GM18526 (cell line): ENCODE measurements around the gene ADH6.

Experiments used
- POLR2A ChIP-seq: IDR thresholded peaks from 3 replicates; pipeline ENCODE4 v1.6.1; 2011; ENCODE audit not compliant: insufficient read length; ENCODE audit errors: extremely low read depth

Gene ADH6

GRCh38 chr4:99202536-99202935 lies 16.5 kb downstream of the ADH6 start:
- no peak for TF ChIP-seq POLR2A

- no peak for TF ChIP-seq POLR2A
Observed at GRCh38 chr4:99202094-99202493, 17.0 kb downstream of the ADH6 start.

- no peak for TF ChIP-seq POLR2A
Observed at GRCh38 chr4:99201690-99202089, 17.4 kb downstream of the ADH6 start.

GRCh38 chr4:99200138-99200537 lies 18.9 kb downstream of the ADH6 start:
- TF ChIP-seq POLR2A, result no peak

- no peak for TF ChIP-seq POLR2A
Observed at GRCh38 chr4:99190336-99190735, 28.7 kb downstream of the ADH6 start.

- no peak for TF ChIP-seq POLR2A
Observed at GRCh38 chr4:99186029-99186428, 33.0 kb downstream of the ADH6 start.

- no peak for TF ChIP-seq POLR2A
Observed at GRCh38 chr4:99185581-99185980, 33.5 kb downstream of the ADH6 start.

- no peak for TF ChIP-seq POLR2A
Observed at GRCh38 chr4:99180382-99181070, 38.5 kb downstream of the ADH6 start.

- no peak for TF ChIP-seq POLR2A
Observed at GRCh38 chr4:99179626-99180025, 39.4 kb downstream of the ADH6 start.

- no peak for TF ChIP-seq POLR2A
Observed at GRCh38 chr4:99179178-99179577, 39.9 kb downstream of the ADH6 start.

- TF ChIP-seq POLR2A, result no peak
Observed at GRCh38 chr4:99166544-99166943, 52.5 kb downstream of the ADH6 start.

- TF ChIP-seq POLR2A, result no peak
Observed at GRCh38 chr4:99165978-99166377, 53.1 kb downstream of the ADH6 start.

GRCh38 chr4:99161373-99162099 lies 57.5 kb downstream of the ADH6 start:
- no peak for TF ChIP-seq POLR2A

GRCh38 chr4:99159699-99160098 lies 59.3 kb downstream of the ADH6 start:
- TF ChIP-seq POLR2A, result no peak

GRCh38 chr4:99157478-99157935 lies 61.5 kb downstream of the ADH6 start:
- no peak for TF ChIP-seq POLR2A

GRCh38 chr4:99156992-99157391 lies 62.1 kb downstream of the ADH6 start:
- no peak for TF ChIP-seq POLR2A
